Progenitor cell of endocrine pancreas (in vitro differentiated cells): ENCODE data around the gene NCAN. TPM values are rescaled to one million over a fixed set of nuclear protein-coding genes. Genes with fewer than 3 reads are reported as not detected.

Source experiments
- DNase-seq: peaks from one replicate; pipeline ENCODE4 v3.0.0; 2021; ENCODE audit warnings: low spot score; ENCODE audit not compliant: unreplicated experiment
- H3K27ac Mint-ChIP-seq: 2 replicates; pipeline ENCODE4 v1.8.0; 2021; ENCODE audit warnings: mild to moderate bottlenecking, moderate library complexity, mixed read lengths
- H3K27me3 Mint-ChIP-seq: 2 replicates; pipeline ENCODE4 v1.8.0; 2021; ENCODE audit warnings: mixed read lengths
- H3K36me3 Mint-ChIP-seq: 2 replicates; pipeline ENCODE4 v1.8.0; 2022; ENCODE audit warnings: mixed read lengths; ENCODE audit not compliant: insufficient read depth
- H3K4me1 Mint-ChIP-seq: 2 replicates; pipeline ENCODE4 v1.8.0; 2021; ENCODE audit warnings: low read depth, mixed read lengths
- H3K4me3 Mint-ChIP-seq: 2 replicates; pipeline ENCODE4 v1.8.0; 2021; ENCODE audit warnings: low read depth, mild to moderate bottlenecking, moderate library complexity, mixed read lengths
- H3K9me3 Mint-ChIP-seq: 2 replicates; pipeline ENCODE4 v1.8.0; 2021; ENCODE audit warnings: low read depth, mixed read lengths
- total RNA-seq: library from RNA; stranded (reverse); gene quantifications from 2 replicates; pipeline ENCODE4 v1.2.1, GENCODE V29; 2021
- TF ChIP-seq, protein P1 (sequence below): fragments of 200-600 bp; sonication (generic); IDR thresholded peaks from one replicate; pipeline ENCODE4 v1.5.0; 2021; ENCODE audit warnings: antibody characterized with exemption, mild to moderate bottlenecking; ENCODE audit not compliant: unreplicated experiment

The NCAN gene
- total RNA-seq, 1 donor from 2014 or later, result 0.17 TPM

GRCh38 chr19:19192078-19192882 lies 19.5 kb upstream of the NCAN start, which contains the start of the genes BORCS8 and RFXANK:
BORCS8 (minus strand) TSS chr19:19192152; CDS start chr19:19192117, 35 bp downstream.
RFXANK (plus strand) TSS chr19:19192258; CDS start chr19:19193947, 1,689 bp downstream.
- Mint-ChIP-seq H3K4me3 (peak within 1 kb of the TSS; percentile 98), H3K27me3 (no peaks in the 10 kb centered on the region), H3K36me3 (peaks cover 6% of the 10 kb centered on the region), H3K4me1 (peaks cover 14% of the 10 kb centered on the region), H3K27ac (peak within 1 kb of the TSS; percentile 97), H3K9me3 (no peaks in the 10 kb centered on the region)
- DNase-seq, result peak; percentile 98
- TF ChIP-seq, protein P1, sequence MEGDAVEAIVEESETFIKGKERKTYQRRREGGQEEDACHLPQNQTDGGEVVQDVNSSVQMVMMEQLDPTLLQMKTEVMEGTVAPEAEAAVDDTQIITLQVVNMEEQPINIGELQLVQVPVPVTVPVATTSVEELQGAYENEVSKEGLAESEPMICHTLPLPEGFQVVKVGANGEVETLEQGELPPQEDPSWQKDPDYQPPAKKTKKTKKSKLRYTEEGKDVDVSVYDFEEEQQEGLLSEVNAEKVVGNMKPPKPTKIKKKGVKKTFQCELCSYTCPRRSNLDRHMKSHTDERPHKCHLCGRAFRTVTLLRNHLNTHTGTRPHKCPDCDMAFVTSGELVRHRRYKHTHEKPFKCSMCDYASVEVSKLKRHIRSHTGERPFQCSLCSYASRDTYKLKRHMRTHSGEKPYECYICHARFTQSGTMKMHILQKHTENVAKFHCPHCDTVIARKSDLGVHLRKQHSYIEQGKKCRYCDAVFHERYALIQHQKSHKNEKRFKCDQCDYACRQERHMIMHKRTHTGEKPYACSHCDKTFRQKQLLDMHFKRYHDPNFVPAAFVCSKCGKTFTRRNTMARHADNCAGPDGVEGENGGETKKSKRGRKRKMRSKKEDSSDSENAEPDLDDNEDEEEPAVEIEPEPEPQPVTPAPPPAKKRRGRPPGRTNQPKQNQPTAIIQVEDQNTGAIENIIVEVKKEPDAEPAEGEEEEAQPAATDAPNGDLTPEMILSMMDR, result no peak

- Mint-ChIP-seq H3K27ac (peak overlapping the region; percentile 95), H3K4me1 (peaks cover 14% of the 10 kb centered on the region), H3K4me3 (peak overlapping the region; percentile 98), H3K36me3 (peaks cover 6% of the 10 kb centered on the region), H3K27me3 (no peaks in the 10 kb centered on the region), H3K9me3 (no peaks in the 10 kb centered on the region)
- no peak for DNase-seq
- TF ChIP-seq, protein P1, result no peak
Measured at GRCh38 chr19:19192910-19193423, 18.8 kb upstream of the NCAN start.

- peak overlapping the region; percentile 98 for H3K4me3 Mint-ChIP-seq
- TF ChIP-seq, protein P1, result no peak
- DNase-seq, result no peak
- H3K4me1 Mint-ChIP-seq, result peaks cover 14% of the 10 kb centered on the region
- H3K27me3 Mint-ChIP-seq, result no peaks in the 10 kb centered on the region
- no peaks in the 10 kb centered on the region for H3K9me3 Mint-ChIP-seq
- H3K36me3 Mint-ChIP-seq, result peaks cover 9% of the 10 kb centered on the region
- H3K27ac Mint-ChIP-seq, result no peak overlapping the region
Measured at GRCh38 chr19:19193926-19194325, 17.8 kb upstream of the NCAN start.

- H3K36me3 Mint-ChIP-seq, result peaks cover 5% of the 10 kb centered on the region
- TF ChIP-seq, protein P1, result no peak
- peaks cover 22% of the 10 kb centered on the region for H3K27me3 Mint-ChIP-seq
- peaks cover 6% of the 10 kb centered on the region for H3K4me1 Mint-ChIP-seq
- no peak for DNase-seq
- no peaks in the 10 kb centered on the region for H3K9me3 Mint-ChIP-seq
- H3K27ac Mint-ChIP-seq, result no peak overlapping the region
- peak overlapping the region; percentile 83 for H3K4me3 Mint-ChIP-seq
Measured at GRCh38 chr19:19201697-19202630, 9.8 kb upstream of the NCAN start.

DNA sequence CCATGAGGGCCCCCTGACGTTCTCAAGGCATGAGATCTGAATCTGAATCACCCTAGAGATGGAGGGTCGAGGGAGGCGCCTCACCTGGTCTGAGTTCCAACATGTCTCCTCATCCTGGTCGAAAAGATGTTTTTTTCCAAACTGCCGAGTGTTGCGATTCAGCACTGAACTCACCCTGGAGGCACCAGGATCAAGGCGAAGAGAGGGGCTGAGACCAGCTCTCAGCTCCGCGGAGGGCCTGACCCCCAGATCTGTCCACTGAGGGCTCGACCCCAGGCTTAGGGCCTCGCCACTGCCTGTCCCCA lies 9.1 kb upstream of the NCAN start:
- Mint-ChIP-seq H3K27ac (no peak overlapping the region), H3K4me3 (peak overlapping the region; percentile 83), H3K36me3 (peaks cover 5% of the 10 kb centered on the region), H3K4me1 (peaks cover 6% of the 10 kb centered on the region), H3K27me3 (peaks cover 29% of the 10 kb centered on the region), H3K9me3 (no peaks in the 10 kb centered on the region)
- DNase-seq, result no peak
- TF ChIP-seq, protein P1, result no peak
